ENCODE measurements around the gene DNAJC15.

Gene DNAJC15

GRCh38 chr13:43077046-43077445 lies 53.7 kb downstream of the DNAJC15 start:
- H3K4me3 ChIP-seq (ENCODE audit: severe bottlenecking), result no peak overlapping the region
- H3K9me3 ChIP-seq (ENCODE audit: severe bottlenecking), result no peaks in the 10 kb centered on the region
- no peak overlapping the region for H3K27ac ChIP-seq (ENCODE audit: poor library complexity, severe bottlenecking)
- no peaks in the 10 kb centered on the region for H3K36me3 ChIP-seq (ENCODE audit: low read depth)
- TF ChIP-seq, protein P1, sequence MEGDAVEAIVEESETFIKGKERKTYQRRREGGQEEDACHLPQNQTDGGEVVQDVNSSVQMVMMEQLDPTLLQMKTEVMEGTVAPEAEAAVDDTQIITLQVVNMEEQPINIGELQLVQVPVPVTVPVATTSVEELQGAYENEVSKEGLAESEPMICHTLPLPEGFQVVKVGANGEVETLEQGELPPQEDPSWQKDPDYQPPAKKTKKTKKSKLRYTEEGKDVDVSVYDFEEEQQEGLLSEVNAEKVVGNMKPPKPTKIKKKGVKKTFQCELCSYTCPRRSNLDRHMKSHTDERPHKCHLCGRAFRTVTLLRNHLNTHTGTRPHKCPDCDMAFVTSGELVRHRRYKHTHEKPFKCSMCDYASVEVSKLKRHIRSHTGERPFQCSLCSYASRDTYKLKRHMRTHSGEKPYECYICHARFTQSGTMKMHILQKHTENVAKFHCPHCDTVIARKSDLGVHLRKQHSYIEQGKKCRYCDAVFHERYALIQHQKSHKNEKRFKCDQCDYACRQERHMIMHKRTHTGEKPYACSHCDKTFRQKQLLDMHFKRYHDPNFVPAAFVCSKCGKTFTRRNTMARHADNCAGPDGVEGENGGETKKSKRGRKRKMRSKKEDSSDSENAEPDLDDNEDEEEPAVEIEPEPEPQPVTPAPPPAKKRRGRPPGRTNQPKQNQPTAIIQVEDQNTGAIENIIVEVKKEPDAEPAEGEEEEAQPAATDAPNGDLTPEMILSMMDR (IDR thresholded peaks at IDR 0.05; ENCODE audit: poor library complexity, severe bottlenecking), result no peak
- H3K4me1 ChIP-seq (ENCODE audit: insufficient read depth, poor library complexity, severe bottlenecking), result no peaks in the 10 kb centered on the region
- no peaks in the 10 kb centered on the region for H3K27me3 ChIP-seq (ENCODE audit: insufficient read depth, poor library complexity, severe bottlenecking)
- DNase-seq (ENCODE audit: low spot score), result no peak
- no peak for ATAC-seq (ENCODE audit: low read depth)

DNA sequence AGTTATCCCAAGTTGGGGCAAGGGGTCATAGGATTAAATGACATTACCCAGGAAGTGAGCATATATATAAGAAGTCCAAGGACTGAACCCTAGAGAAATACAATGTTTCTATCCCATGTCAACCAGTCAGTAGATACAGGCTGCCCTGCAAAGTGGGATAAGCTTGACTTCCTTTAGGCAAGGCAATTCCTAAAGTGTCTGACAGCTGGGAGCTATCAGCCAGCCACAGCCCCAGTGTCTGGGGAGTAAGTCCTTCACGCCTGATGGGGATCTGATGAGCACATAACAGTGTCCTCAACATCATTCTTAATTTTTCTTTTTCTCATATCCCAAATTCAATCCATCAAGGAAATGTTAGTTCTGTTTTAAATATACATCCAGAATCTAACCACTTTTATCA lies 54.1 kb downstream of the DNAJC15 start:
- H3K4me1 ChIP-seq (ENCODE audit: insufficient read depth, poor library complexity, severe bottlenecking), result no peaks in the 10 kb centered on the region
- DNase-seq (ENCODE audit: low spot score) (no peak), ATAC-seq (ENCODE audit: low read depth) (no peak)
- H3K36me3 ChIP-seq (ENCODE audit: low read depth), result no peaks in the 10 kb centered on the region
- no peaks in the 10 kb centered on the region for H3K9me3 ChIP-seq (ENCODE audit: severe bottlenecking)
- no peaks in the 10 kb centered on the region for H3K27me3 ChIP-seq (ENCODE audit: insufficient read depth, poor library complexity, severe bottlenecking)
- TF ChIP-seq, protein P1 (IDR thresholded peaks at IDR 0.05; ENCODE audit: poor library complexity, severe bottlenecking), result no peak
- no peak overlapping the region for H3K27ac ChIP-seq (ENCODE audit: poor library complexity, severe bottlenecking)
- H3K4me3 ChIP-seq (ENCODE audit: severe bottlenecking), result no peak overlapping the region

DNA sequence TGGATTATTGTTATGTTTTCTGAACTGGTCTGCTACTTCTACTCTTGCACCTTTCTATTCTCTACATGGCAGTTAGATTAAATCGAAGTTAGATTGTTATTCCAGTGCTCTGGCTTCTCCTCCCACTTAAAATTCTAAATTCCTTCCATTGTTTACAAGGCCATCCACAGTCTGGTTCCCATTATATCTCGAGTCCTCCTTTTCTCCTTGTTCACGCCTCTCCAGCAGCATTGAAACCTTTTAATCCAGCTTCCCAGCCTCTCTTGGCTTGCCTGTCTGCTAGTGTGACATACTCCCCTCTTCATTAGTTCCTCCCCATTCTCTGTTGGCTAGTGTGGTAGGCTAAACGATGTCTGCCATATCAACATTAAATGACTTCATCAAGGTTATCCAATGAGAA lies 54.5 kb downstream of the DNAJC15 start:
- Histone ChIP-seq H3K36me3 (ENCODE audit: low read depth) (no peaks in the 10 kb centered on the region), H3K4me1 (ENCODE audit: insufficient read depth, poor library complexity, severe bottlenecking) (no peaks in the 10 kb centered on the region), H3K9me3 (ENCODE audit: severe bottlenecking) (no peaks in the 10 kb centered on the region), H3K4me3 (ENCODE audit: severe bottlenecking) (no peak overlapping the region), H3K27me3 (ENCODE audit: insufficient read depth, poor library complexity, severe bottlenecking) (no peaks in the 10 kb centered on the region), H3K27ac (ENCODE audit: poor library complexity, severe bottlenecking) (no peak overlapping the region)
- no peak for ATAC-seq (ENCODE audit: low read depth)
- DNase-seq (ENCODE audit: low spot score), result no peak
- TF ChIP-seq, protein P1 (IDR thresholded peaks at IDR 0.05; ENCODE audit: poor library complexity, severe bottlenecking), result no peak

DNA sequence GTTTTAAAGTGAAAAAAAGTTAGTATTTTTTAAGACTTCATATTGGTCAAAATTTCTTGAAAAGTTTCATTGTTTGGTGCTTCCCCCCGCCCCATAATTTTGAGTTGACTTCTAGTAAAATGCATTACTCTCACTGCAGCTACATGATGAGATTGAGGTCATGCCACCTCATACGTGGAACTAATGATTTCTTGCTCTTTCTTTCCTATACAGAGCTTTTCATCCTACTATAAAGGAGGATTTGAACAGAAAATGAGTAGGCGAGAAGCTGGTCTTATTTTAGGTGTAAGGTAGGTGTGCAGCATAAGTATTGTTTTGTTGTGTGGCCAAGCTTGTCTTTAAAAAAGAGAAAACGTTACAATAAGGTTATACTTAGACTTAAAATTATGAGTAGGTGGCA lies 55.0 kb downstream of the DNAJC15 start:
- Histone ChIP-seq H3K4me1 (ENCODE audit: insufficient read depth, poor library complexity, severe bottlenecking) (no peaks in the 10 kb centered on the region), H3K27me3 (ENCODE audit: insufficient read depth, poor library complexity, severe bottlenecking) (no peaks in the 10 kb centered on the region), H3K27ac (ENCODE audit: poor library complexity, severe bottlenecking) (no peak overlapping the region), H3K9me3 (ENCODE audit: severe bottlenecking) (no peaks in the 10 kb centered on the region), H3K4me3 (ENCODE audit: severe bottlenecking) (no peak overlapping the region), H3K36me3 (ENCODE audit: low read depth) (no peaks in the 10 kb centered on the region)
- no peak for DNase-seq (ENCODE audit: low spot score)
- TF ChIP-seq, protein P1 (IDR thresholded peaks at IDR 0.05; ENCODE audit: poor library complexity, severe bottlenecking), result no peak
- no peak for ATAC-seq (ENCODE audit: low read depth)

DNA sequence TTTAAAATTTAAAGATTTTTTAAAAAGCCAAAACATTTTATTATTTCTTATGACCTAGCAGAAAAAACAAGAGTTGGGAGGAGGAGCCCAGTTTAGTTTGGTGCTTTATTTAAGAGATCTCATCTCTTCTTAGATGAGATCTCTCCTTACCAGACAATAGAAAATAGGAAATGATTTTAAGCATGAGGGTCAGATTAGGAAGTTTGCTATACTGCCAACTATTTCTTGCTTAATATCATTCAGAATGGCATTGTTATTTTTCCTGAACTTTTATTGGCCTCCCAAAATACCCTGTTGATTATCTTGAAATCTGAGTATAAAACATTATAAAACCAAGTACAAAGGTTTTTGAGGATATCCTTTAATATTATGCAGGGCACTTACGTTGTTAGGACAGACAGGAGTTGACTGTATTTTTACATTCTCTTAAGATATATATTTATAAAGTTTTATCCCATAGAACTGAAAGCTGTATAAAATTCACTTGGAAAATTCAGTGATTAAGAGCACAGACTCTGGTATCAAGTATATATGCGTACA lies 56.1 kb downstream of the DNAJC15 start:
- no peak for DNase-seq (ENCODE audit: low spot score)
- Histone ChIP-seq H3K4me3 (ENCODE audit: severe bottlenecking) (no peak overlapping the region), H3K4me1 (ENCODE audit: insufficient read depth, poor library complexity, severe bottlenecking) (no peaks in the 10 kb centered on the region), H3K9me3 (ENCODE audit: severe bottlenecking) (no peaks in the 10 kb centered on the region), H3K27me3 (ENCODE audit: insufficient read depth, poor library complexity, severe bottlenecking) (no peaks in the 10 kb centered on the region), H3K27ac (ENCODE audit: poor library complexity, severe bottlenecking) (no peak overlapping the region), H3K36me3 (ENCODE audit: low read depth) (no peaks in the 10 kb centered on the region)
- no peak for ATAC-seq (ENCODE audit: low read depth)
- TF ChIP-seq, protein P1 (IDR thresholded peaks at IDR 0.05; ENCODE audit: poor library complexity, severe bottlenecking), result no peak

Measured in RWPE2 (cell line).